Parathyroid adenoma (tissue), 2 donors: Measurements from ENCODE around the gene WBP11.

ENCODE experiments used
- H2AFZ ChIP-seq: fragments of 300-600 bp; sonication (generic); one replicate; pipeline ENCODE4 v1.7.0; 2017; ENCODE audit warnings: antibody characterized with exemption, mild to moderate bottlenecking
- H3K27ac ChIP-seq: fragments of 300-600 bp; sonication (generic); one replicate; pipeline ENCODE4 v1.7.0; 2017
- H3K27me3 ChIP-seq: fragments of 300-600 bp; sonication (generic); one replicate; pipeline ENCODE4 v1.7.0; 2017; ENCODE audit warnings: low read length; ENCODE audit not compliant: control insufficient read depth, insufficient read depth
- H3K36me3 ChIP-seq: fragments of 300-600 bp; sonication (generic); one replicate; pipeline ENCODE4 v1.7.0; 2017; ENCODE audit warnings: low read length; ENCODE audit not compliant: control insufficient read depth, insufficient read depth
- H3K4me1 ChIP-seq: fragments of 300-600 bp; sonication (generic); one replicate; pipeline ENCODE4 v1.7.0; 2017; ENCODE audit warnings: control low read depth
- H3K4me2 ChIP-seq: fragments of 300-600 bp; sonication (generic); one replicate; pipeline ENCODE4 v1.7.0; 2017; ENCODE audit warnings: low read length
- H3K4me3 ChIP-seq: fragments of 300-600 bp; sonication (generic); one replicate; pipeline ENCODE4 v1.7.0; 2017; ENCODE audit warnings: low read depth, low read length
- H3K79me2 ChIP-seq: fragments of 300-600 bp; sonication (generic); one replicate; pipeline ENCODE4 v1.7.0; 2017; ENCODE audit warnings: control low read depth
- H3K9ac ChIP-seq: fragments of 300-600 bp; sonication (generic); one replicate; pipeline ENCODE4 v1.7.0; 2017; ENCODE audit warnings: mild to moderate bottlenecking
- H3K9me3 ChIP-seq: fragments of 300-600 bp; sonication (generic); one replicate; pipeline ENCODE4 v1.7.0; 2017; ENCODE audit warnings: low read length; ENCODE audit not compliant: control insufficient read depth
- TF ChIP-seq, protein P1 (sequence below): fragments of 300-600 bp; sonication (generic); IDR thresholded peaks from one replicate; pipeline ENCODE4 v1.7.0; 2017; ENCODE audit warnings: antibody characterized with exemption, mild to moderate bottlenecking
- donor health status: primary hyperparathyroidism.

WBP11 gene

DNA sequence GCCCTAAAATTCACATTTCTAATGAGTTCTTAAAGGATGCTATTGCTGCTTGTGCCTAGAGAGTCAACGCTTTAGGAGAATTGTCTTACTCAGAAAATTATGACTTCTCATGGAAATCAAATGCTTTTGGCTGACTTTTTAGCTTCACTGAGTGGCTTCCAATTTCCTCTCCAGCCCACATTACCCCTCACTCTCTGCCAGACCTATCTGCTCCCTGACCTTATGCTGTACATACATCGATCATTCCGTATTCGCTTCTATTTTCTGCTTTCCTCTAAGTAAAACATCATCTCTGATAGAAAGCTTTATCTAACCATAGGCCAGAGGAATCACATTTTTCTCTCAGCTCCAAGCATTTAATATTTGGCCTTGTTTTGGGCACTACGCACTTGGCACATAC is 23.2 kb upstream of the WBP11 start:
- TF ChIP-seq, protein P1, sequence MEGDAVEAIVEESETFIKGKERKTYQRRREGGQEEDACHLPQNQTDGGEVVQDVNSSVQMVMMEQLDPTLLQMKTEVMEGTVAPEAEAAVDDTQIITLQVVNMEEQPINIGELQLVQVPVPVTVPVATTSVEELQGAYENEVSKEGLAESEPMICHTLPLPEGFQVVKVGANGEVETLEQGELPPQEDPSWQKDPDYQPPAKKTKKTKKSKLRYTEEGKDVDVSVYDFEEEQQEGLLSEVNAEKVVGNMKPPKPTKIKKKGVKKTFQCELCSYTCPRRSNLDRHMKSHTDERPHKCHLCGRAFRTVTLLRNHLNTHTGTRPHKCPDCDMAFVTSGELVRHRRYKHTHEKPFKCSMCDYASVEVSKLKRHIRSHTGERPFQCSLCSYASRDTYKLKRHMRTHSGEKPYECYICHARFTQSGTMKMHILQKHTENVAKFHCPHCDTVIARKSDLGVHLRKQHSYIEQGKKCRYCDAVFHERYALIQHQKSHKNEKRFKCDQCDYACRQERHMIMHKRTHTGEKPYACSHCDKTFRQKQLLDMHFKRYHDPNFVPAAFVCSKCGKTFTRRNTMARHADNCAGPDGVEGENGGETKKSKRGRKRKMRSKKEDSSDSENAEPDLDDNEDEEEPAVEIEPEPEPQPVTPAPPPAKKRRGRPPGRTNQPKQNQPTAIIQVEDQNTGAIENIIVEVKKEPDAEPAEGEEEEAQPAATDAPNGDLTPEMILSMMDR = no peak

DNA sequence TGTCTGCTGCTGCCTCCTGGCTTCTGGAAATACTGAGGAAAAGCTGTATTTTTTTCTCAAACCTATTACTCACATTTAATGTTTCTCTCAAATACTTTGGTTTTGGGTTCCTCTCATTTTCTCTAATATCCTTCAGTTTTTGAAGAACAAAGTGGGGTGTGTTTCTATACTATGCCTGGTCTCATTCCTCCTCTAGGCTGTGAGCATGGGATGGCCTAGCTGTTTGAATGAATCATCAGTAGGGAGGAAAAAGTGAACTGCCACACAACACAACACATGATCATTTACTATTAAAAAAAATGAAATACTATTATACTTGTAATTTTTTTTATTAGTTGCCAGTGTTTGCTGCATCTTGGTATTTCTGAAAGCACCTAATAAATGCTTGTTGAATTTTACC is 22.0 kb upstream of the WBP11 start:
- Histone ChIP-seq H3K79me2 (no peaks in the 10 kb centered on the region), H3K4me2 (no peak overlapping the region), H3K27me3 (no peaks in the 10 kb centered on the region), H3K4me1 (no peaks in the 10 kb centered on the region), H3K4me3 (no peak overlapping the region), H3K27ac (no peak overlapping the region), H3K9me3 (no peaks in the 10 kb centered on the region), H3K36me3 (no peaks in the 10 kb centered on the region), H3K9ac (no peak overlapping the region), H2AFZ (no peak overlapping the region)
- TF ChIP-seq, protein P1 = no peak

More for the DNA sequence above, 23.2 kb upstream of the WBP11 start:
- Histone ChIP-seq H3K4me1 (no peaks in the 10 kb centered on the region), H3K9me3 (no peaks in the 10 kb centered on the region), H3K9ac (no peak overlapping the region), H3K36me3 (no peaks in the 10 kb centered on the region), H3K27me3 (no peaks in the 10 kb centered on the region), H3K4me2 (no peak overlapping the region), H2AFZ (no peak overlapping the region), H3K79me2 (no peaks in the 10 kb centered on the region), H3K4me3 (no peak overlapping the region), H3K27ac (peak overlapping the region; percentile 9)

DNA sequence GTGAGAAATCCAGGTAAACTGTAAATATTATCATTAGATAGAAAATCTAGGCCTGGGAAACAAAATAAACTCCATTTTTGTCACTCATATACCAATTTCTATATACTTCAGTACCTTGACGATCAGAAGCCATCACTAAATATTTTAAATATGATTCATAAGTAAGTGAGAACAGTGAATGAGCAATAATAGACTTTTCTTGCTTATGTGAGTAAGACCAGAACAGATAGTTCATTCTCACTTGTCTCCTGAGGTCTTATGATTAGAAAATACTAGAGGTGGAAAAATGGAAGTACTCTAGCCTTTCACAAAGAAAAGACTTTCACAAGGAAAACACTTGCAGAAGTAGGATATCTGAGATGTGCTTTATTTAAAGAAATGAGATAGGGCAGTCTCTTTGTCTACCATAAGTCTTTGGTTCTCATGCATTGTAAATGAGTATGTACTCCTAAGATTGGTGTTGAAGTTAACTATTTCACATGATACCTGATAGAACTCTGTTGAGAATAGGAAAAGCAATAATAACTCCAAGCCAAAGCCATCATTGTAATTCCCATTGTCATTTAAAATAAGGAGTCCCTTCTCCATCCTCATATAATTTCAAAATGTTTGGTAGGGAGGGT is 20.8 kb upstream of the WBP11 start:
- no peak overlapping the region for H2AFZ ChIP-seq
- no peak overlapping the region for H3K9ac ChIP-seq
- TF ChIP-seq, protein P1 = no peak
- no peaks in the 10 kb centered on the region for H3K27me3 ChIP-seq
- no peaks in the 10 kb centered on the region for H3K9me3 ChIP-seq
- H3K4me3 ChIP-seq = no peak overlapping the region
- H3K79me2 ChIP-seq = no peaks in the 10 kb centered on the region
- H3K36me3 ChIP-seq = no peaks in the 10 kb centered on the region
- H3K4me2 ChIP-seq = no peak overlapping the region
- no peak overlapping the region for H3K27ac ChIP-seq
- H3K4me1 ChIP-seq = no peaks in the 10 kb centered on the region

DNA sequence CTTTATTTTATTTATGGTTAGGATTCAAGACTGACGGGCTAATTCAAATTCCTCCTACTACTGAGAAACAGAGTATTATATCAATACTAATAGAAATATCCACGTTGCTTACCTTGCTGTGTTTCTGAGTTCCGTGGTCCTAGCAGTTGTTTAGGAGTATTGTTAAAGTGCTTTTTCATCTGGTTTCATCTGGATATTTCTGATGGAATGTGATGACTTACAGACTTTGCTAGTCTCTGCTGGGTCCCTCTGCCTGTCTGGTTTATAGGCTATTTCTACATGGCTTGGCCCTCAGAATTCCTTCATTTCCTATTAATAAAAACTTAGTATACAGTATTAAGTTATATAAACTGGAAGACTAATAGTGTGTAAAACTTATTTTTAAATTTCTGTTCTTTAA is 10.7 kb upstream of the WBP11 start, which contains the start of gene SMCO3:
Gene SMCO3 (minus strand): TSS at position 169 of the 400 bp plus-strand sequence. CDS start 7,502 bp downstream, outside the sequence.
- Histone ChIP-seq H3K9me3 (no peaks in the 10 kb centered on the region), H3K4me3 (no peak within 1 kb of the TSS), H3K4me2 (no peak within 1 kb of the TSS), H3K27ac (no peak within 1 kb of the TSS), H3K79me2 (no peaks in the 10 kb centered on the region), H3K9ac (no peak within 1 kb of the TSS), H2AFZ (no peak within 1 kb of the TSS), H3K27me3 (no peaks in the 10 kb centered on the region), H3K36me3 (no peaks in the 10 kb centered on the region), H3K4me1 (no peaks in the 10 kb centered on the region)
- TF ChIP-seq, protein P1 = no peak

DNA sequence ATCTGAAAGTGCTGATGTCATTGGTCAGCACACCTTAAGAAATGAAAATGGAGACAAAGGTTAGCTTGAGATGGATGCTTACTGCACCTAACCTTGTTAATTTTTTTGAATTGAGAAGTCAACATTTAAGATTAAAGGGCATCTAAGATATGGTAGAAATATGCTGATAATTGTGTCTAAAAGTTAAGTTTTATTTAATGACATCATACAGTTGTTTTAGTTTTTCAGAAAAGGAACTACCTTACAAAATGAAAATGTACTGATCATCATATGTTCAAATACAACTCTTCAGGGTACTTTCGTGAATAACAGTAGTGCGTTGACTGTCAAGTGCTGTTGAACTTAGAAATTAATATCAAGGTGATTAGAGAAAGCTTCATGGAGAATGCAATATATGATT is 8.2 kb upstream of the WBP11 start:
- Histone ChIP-seq H3K9ac (no peak overlapping the region), H3K4me2 (no peak overlapping the region), H3K27ac (no peak overlapping the region), H3K9me3 (no peaks in the 10 kb centered on the region), H3K4me1 (no peaks in the 10 kb centered on the region), H3K36me3 (no peaks in the 10 kb centered on the region), H3K4me3 (no peak overlapping the region), H3K27me3 (no peaks in the 10 kb centered on the region), H2AFZ (no peak overlapping the region), H3K79me2 (no peaks in the 10 kb centered on the region)
- TF ChIP-seq, protein P1 = no peak
